SU-DHL-6 (cell line): ENCODE measurements around the gene SNIP1.

Source experiments
- EZH2phosphoT487 ChIP-seq: fragments of 200-600 bp; sonication (generic), shearing (Covaris generic); conservative IDR thresholded peaks from 2 replicates; pipeline ENCODE4 v1.6.1; 2018; ENCODE audit warnings: mild to moderate bottlenecking, antibody characterized with exemption, low read length, moderate library complexity, mixed read lengths
- TF ChIP-seq, protein P1 (sequence below): fragments of 200-600 bp; sonication (generic); IDR thresholded peaks from one replicate; pipeline ENCODE4 v1.5.1; 2017; ENCODE audit warnings: antibody characterized with exemption, mild to moderate bottlenecking, low read length, moderate library complexity; ENCODE audit not compliant: insufficient read depth, poor library complexity, severe bottlenecking

DNA sequence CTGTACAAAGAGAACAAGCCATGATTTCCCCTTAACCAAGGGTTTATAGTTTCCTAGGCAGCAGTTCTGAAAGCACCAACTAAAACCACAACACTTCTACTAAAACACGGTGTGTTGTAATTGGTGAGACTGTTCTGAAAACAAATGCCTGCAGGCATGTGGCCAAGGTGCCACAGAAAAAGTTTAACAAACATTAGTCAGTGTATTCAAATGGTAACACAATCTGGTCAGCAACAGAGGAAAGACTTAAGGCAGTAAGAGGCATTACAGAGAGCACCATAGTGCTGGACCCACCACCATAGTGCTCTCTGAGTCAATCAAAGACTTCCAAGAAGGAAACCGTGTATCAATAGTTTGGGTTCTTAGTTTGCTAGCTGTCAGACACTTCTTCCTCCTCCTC lies 16.7 kb downstream of the SNIP1 start:
- TF ChIP-seq, protein P1, sequence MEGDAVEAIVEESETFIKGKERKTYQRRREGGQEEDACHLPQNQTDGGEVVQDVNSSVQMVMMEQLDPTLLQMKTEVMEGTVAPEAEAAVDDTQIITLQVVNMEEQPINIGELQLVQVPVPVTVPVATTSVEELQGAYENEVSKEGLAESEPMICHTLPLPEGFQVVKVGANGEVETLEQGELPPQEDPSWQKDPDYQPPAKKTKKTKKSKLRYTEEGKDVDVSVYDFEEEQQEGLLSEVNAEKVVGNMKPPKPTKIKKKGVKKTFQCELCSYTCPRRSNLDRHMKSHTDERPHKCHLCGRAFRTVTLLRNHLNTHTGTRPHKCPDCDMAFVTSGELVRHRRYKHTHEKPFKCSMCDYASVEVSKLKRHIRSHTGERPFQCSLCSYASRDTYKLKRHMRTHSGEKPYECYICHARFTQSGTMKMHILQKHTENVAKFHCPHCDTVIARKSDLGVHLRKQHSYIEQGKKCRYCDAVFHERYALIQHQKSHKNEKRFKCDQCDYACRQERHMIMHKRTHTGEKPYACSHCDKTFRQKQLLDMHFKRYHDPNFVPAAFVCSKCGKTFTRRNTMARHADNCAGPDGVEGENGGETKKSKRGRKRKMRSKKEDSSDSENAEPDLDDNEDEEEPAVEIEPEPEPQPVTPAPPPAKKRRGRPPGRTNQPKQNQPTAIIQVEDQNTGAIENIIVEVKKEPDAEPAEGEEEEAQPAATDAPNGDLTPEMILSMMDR = no peak
- TF ChIP-seq EZH2phosphoT487 = no peak
